NCI-H2227 treated with DMSO at 0.1 percent for 48 hours (cell line): Measurements from ENCODE around the gene SLC35F3.
"Not testable (repeated sequence)": the region's sequence is repeated elsewhere in the genome, so short reads cannot be mapped to it uniquely, and the experiment has no call there.

Experiments
- DNase-seq: peaks from one replicate; lab custom pipeline; 2025; lab: John Stamatoyannopoulos, UW

SLC35F3 gene

DNA sequence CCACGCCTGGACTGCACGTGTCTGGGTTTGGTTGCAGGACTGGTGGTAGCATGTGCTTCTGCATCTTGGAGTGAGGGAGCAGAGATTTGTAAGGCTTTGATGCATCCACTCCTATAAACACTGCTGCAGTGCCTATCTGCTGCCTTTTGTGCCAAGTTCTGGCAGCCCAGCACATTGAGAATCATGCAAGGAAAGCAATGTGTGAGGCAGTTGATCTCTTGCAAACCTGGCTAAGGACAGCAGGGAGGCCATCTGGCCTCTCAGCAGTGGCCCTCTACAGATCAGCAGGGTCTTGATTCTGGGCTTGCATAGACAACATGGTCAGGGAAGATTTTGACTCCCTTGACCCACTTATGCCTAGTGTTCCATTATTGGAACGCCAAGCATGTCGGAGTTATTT lies 387.5 kb downstream of the SLC35F3 start:
- no peak for DNase-seq

GRCh38 chr1:234292548-234292947 lies 388.1 kb downstream of the SLC35F3 start:
- no peak for DNase-seq

GRCh38 chr1:234294109-234294817 lies 389.8 kb downstream of the SLC35F3 start:
- DNase-seq = no peak

DNA sequence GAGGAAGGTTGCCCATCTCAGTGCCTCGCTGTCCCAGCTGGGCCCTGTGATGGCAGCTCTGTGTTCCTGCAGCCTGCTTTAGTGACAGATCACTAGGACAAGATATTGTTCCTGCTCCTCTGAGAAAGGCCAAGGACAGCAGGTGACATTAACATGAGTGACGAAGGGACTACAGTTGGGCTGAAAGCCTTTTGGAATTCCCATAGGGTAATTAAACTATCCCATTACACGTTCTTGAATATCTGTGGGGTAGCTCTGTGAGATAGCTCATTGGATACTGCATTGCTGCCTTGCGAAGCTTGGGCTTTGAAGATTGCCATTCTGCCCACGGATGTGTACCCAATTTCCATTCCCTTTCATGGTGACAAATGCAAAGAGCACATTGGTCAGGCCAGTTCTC lies 390.6 kb downstream of the SLC35F3 start:
- no peak for DNase-seq

DNA sequence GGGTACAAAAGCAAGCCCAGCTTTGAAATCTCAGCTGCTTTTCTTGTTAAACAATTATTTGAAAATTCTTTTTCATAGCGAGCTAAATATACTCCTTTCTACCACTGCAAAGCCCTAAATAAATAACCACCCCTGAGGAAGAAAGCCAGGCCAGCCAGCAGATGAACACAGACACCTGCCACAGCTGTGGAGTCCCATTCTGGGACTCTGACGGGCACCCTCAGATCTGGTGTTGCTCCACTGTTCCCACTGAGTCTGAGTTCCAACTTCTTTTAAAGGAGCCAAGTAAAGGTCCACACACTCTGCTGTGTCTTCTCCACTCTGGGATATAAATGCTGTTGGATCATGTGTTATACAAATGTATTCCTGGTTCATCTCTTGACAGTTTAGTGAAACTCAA lies 391.1 kb downstream of the SLC35F3 start:
- DNase-seq = no peak

DNA sequence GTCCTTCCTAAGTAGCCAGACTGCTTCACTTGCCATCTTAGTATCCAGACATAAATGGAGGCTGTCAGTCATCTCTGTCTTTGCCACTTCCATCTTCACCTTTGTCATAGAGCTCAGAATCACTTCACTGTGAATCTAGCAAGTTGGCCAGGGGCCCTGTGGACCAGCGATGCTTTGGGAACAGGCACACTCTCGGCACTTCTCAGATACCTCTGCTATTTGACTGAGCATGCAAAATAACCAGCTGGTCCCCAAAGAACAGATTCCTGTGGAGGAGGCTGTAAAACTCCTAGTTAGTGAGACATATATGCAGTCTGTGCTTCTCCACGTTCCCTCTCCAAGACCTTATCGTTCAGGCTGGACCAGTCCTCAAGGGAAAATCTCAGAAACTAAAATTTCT lies 392.0 kb downstream of the SLC35F3 start:
- no peak for DNase-seq

- no peak for DNase-seq
These were observed 393.2 kb downstream of the SLC35F3 start for GRCh38 chr1:234297668-234298067.

GRCh38 chr1:234300096-234300495 lies 395.6 kb downstream of the SLC35F3 start:
- DNase-seq = no peak

DNA sequence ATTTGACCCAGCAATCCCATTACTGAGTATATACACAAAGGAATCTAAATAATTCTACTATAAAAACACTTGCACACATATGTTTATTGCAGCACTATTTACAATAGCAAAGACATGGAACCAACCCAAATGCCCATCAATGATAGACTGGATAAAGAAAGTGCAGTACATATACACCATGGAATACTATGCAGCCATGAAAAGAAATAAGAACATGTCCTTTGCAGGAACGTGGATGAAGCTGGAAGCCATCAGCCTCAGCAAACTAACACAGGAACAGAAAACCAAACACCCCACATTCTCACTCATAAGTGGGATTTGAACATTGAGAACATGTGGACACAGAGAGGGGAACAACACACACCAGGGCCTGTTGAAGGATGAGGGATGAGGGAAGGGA lies 397.2 kb downstream of the SLC35F3 start:
- DNase-seq = not testable (repeated sequence)

- DNase-seq = no peak
These were observed 398.0 kb downstream of the SLC35F3 start for GRCh38 chr1:234302354-234302962.

DNA sequence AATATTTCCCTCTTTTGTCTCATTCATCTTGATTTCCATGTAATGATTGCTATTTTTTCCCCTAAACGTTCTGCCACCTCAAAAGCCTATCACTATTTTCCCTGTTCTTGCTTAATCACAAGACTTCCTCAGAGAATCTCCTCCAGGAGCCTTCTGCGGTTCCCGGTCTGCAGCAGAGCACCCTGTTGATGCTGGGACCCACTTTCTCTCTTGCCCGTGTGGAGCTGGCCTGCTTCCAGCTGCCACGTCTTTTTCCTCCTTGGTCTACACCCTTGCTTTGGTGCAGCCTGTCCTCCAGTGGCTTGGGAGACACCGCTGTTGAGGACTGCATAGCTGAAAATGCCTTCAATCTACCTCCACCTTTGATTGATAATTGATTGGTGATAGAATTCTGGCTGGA lies 398.8 kb downstream of the SLC35F3 start:
- DNase-seq = no peak

DNA sequence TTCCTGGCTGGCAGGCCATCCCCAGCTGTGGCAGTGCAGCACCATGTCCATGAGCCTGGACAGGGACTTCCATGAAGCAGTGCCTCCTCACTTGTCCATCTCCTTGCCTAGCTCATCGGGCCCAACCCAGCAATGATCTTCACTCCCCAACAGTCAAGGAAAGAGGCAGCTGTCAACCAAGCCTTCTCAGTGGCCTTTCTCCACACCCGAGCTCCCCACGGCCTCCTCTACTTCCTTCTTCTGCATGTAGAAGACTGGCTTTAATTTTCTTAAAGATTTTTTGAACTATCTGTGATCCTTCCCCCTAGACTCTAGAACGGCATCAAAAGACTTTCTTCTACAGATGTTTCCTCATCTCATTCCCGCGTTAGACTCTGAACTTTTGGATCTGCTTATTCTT lies 403.2 kb downstream of the SLC35F3 start:
- no peak for DNase-seq

DNA sequence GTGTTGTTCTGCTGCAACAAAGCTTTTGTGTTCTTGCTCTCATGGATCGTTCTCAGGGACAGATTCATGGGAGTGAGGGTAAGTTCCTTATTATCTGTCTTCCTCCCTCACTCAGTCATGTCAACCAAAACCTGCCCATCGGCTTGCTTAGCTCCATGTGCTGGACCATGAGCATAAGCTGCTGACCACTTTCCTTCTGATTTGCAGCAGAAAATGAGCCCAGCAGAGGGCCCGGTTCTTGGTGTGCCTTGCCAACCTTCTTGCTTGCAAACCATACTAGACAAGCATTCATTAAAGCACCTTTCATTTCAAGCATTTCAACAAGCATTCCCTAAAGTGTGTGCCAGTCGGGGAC lies 404.7 kb downstream of the SLC35F3 start:
- no peak for DNase-seq

GRCh38 chr1:234309598-234310459 lies 405.4 kb downstream of the SLC35F3 start:
- peak; percentile 46 for DNase-seq

GRCh38 chr1:234310460-234310817 lies 406.0 kb downstream of the SLC35F3 start:
- DNase-seq = no peak

- no peak for DNase-seq
These were observed 406.9 kb downstream of the SLC35F3 start for GRCh38 chr1:234311414-234311813.

DNA sequence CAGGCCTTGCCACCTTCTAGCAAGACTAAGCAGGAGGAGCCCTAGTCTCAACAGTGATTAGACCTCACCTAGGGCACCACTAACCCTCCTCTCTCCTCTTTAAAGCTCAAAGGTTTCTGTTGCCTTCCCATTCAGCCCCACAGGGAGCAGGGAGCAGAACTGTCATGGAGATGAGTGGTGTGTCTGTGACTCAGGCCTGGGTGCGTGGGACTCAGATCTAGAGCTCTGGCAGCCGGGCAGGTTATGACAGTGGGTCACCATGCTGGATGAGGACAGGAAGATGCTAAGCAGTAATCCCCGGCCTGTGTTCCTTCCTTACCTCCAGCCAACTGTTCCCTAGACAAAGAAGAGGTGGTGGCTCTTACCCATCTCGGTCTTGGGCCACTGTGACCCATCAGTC lies 408.7 kb downstream of the SLC35F3 start:
- no peak for DNase-seq

- DNase-seq = no peak
These were observed 410.6 kb downstream of the SLC35F3 start for GRCh38 chr1:234315091-234315541.

DNA sequence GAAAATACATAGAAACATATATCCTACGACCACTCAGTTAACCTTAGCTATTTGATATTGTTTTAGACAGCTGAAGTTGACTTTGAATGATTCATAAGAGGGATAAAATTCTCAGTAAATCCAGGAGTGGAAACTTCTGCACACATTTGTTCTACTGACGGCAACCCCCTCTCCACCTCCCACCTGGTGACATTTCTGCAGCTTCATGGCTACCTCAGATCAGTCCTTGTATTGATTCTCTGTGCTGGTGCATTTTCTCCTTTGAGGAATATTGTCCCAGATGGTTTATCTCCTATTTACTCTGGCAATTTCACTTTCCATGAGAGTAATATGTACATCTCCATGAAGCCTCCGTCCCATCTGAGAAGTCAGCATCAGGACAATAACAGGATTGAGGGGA lies 411.1 kb downstream of the SLC35F3 start:
- DNase-seq = no peak

DNA sequence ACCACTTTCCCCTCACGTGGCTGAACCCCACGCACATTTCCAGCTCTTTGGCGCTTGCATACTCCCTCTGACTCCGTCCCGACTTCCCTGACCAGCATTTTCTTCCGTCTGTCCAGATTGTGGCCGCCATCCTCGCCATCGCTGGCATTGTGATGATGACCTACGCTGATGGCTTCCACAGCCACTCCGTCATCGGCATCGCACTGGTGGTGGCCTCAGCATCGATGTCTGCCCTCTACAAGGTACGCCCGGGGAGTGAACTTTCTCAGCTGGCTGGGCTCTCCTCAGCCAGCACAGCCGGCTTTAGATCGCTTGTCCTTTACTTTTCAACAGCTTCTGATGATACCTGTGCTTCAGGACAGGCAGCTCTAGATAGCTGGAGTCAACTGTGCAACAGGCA lies 412.0 kb downstream of the SLC35F3 start:
- DNase-seq = no peak

- no peak for DNase-seq
These were observed 412.5 kb downstream of the SLC35F3 start for GRCh38 chr1:234316937-234317336.

DNA sequence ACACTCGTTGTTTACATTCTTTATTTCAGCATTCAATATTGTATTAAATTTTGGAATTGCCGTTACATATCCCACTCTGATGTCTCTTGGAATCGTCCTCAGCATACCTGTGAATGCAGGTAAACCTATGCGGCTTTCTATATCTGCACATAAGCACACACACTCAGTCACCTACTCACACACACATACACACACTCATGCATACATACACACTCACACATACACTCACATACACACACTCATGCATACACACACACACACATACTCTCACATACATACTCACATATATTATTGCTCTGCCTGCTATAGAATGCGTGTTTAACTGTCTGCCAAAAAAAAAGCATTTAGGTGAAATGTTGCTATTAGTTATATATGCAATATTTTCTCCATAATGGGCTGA lies 415.6 kb downstream of the SLC35F3 start:
- DNase-seq = no peak

DNA sequence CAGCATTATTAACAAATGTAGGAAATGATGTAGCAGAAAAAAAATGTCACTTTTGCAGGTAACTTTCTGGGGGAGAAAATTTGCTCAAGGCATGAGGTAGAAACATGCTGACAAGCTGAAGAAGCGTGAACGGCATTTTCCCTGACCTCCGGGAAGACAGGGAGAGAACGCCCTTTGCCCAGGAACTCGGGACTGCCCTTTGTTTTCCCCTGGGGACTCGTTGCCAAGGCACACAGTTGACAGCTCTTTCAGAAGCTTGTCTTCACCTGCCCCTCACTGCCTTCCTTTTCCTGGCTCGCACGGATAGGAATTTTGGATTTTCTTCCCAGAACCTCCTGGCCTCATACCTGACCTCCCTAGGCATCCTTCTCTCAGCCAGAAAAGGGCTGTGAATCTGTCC lies 416.1 kb downstream of the SLC35F3 start:
- DNase-seq = no peak
